GM23248 (cell line): ENCODE results near the gene VCL.

ENCODE experiments used
- EZH2 ChIP-seq: fragments of 200-600 bp; sonication (generic); IDR thresholded peaks from 2 replicates; pipeline ENCODE4 v1.6.1; 2018; ENCODE audit warnings: antibody characterized with exemption, mild to moderate bottlenecking; ENCODE audit not compliant: insufficient read depth, poor library complexity, severe bottlenecking
- EZH2phosphoT487 ChIP-seq: fragments of 200-600 bp; sonication (generic); IDR thresholded peaks from 2 replicates; pipeline ENCODE4 v1.6.1; 2018; ENCODE audit warnings: antibody characterized with exemption, moderate library complexity, mild to moderate bottlenecking, low read depth; ENCODE audit not compliant: insufficient read depth

DNA sequence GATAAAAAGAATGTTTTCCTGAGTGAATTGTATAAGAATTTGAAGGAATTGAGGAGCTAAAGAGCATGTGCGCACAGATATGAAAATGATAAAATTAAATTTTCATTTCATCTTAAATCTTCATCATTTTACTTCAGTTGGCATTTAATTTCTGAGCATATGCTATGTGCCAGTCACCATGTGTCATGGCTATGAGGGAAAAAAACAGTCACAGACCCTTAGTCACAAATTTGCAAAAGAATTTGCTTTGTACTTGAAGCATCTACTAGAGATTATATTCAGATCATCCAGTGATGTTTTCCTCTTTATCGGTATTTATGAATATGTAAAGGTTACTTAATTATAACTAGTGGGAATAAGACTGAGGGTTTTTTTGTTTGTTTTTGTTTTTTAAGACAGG is 29.8 kb downstream of the VCL start:
- TF ChIP-seq EZH2phosphoT487 (no peak), EZH2 (no peak)
